Stimulated activated CD8-positive, alpha-beta memory T cell treated with anti-CD3 and anti-CD28 coated beads, Interleukin-2, amount 100 ng/mL, for 1 hour (primary cell): ENCODE results near the gene OR5C1.
"Not testable (repeated sequence)": the region's sequence is repeated elsewhere in the genome, so short reads cannot be mapped to it uniquely, and the experiment has no call there.

Experiments
- DNase-seq, 2 donors: peaks; one replicate each; pipeline ENCODE4 v3.0.0-alpha.2; 2020; ENCODE audit warnings: low read depth in 2 of 2

Gene OR5C1

GRCh38 chr9:122810306-122810946 lies 21.7 kb downstream of the OR5C1 start:
- peak; percentile 62 to 64 for DNase-seq

DNA sequence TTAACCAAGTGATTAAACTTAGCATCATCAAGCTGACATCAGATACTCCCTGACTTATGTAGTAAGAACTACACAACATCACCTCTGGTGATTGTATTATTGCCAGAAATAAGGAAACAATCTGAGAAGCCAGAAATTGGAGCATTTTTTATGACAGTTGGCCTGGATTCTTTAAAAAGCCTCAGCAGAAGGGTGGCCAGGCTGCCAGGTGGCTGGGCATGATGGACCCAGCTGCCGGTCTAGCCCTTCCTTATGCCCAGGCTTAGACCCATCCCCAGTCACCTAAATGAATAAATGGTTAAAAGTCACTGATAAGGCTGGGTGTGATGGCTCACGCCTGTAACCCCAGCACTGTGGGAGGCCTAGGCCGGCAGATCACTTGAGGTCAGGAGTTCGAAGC lies 24.0 kb downstream of the OR5C1 start:
- no peak for DNase-seq

DNA sequence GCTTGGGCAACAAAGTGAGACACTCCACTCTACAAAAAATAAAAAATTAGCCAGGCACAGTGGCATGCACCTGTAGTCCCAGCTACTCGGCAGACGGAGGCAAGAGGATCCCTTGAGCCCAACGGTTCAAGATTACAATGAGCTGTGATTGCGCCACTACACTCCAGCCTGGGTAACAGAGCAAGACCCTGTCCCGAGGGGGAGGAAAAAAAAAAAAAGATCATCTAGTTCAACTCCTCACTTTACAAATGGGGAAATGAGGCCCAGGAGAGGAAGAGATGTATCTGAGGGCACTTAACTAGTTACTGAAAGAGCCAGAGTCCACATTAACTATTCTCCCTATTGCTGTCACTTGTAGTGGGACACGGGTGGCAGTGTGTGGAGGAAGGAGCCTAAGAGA lies 25.8 kb downstream of the OR5C1 start:
- DNase-seq = no peak

GRCh38 chr9:122815544-122815943 lies 26.8 kb downstream of the OR5C1 start:
- DNase-seq = no peak

- DNase-seq = peak in 1 of 2 donors; percentile 20
These were observed 27.6 kb downstream of the OR5C1 start for GRCh38 chr9:122816163-122816867.

DNA sequence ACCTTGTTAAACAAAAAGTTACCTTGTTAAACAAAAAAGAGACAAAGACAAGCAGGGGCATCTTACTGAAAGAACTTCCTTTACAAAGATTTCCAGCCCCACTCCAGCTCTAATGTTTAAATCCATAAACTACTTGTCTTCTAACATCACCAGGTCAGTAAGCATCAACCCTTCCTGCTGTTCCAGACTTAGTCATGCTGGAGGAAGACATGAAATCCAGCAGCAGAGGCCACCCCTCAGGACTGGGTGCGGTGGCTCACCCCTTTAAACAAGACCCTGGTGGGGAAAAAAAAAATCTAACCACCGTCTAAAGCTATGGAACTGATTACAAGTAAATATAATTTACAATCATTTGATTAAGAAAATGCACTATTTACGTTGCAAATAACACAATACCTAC lies 30.6 kb downstream of the OR5C1 start:
- DNase-seq = no peak

- no peak for DNase-seq
These were observed 31.2 kb downstream of the OR5C1 start for GRCh38 chr9:122819791-122820489.

DNA sequence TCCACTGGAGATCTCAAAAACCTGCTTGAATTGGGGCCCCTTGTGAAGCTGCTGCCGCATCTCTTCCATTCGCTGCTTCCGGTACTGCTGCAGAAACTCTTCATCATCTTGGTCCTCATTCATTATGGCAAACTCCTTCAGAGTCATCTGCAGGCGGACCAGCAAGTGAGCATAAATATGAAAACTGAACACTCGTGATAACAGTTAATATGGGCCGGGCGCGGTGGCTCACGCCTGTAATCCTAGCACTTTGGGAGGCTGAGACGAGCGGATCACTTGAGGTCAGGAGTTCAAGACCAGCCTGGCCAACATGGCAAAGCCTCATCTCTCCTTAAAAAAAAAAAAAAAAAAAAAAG lies 31.7 kb downstream of the OR5C1 start:
- no peak for DNase-seq

DNA sequence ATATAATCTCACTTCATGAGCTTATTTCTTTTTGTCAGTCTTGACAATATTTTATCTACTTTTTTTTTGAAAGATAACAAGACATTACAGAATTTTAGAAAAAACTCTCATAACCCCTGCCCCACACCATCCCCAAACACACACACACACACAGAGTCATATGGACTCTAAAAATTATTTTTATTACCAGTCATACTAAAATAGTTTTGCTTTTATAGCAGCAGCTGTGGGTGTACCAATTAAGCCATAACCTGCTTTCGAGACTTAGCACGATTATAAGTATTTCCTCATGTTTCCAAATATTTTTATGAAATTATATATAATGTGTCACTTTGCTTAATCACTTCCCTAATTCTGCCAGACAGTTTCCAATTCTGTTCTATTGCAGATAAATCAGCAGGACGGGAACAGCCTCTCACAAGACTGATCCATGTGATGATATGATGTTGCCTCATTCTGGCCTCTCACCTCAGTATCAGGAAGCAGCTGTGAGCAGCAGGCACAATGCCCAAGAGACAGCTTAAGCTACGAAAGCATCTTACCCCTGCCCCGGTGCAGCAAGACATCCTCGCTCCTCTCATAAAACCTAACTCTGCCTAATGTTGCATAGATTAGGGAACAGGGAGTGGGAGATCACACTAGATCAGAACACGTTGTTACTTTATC lies 32.7 kb downstream of the OR5C1 start:
- DNase-seq = no peak

- no peak for DNase-seq
These were observed 33.3 kb downstream of the OR5C1 start for GRCh38 chr9:122822056-122822455.

- no peak for DNase-seq
These were observed 34.2 kb downstream of the OR5C1 start for GRCh38 chr9:122822938-122823337.

DNA sequence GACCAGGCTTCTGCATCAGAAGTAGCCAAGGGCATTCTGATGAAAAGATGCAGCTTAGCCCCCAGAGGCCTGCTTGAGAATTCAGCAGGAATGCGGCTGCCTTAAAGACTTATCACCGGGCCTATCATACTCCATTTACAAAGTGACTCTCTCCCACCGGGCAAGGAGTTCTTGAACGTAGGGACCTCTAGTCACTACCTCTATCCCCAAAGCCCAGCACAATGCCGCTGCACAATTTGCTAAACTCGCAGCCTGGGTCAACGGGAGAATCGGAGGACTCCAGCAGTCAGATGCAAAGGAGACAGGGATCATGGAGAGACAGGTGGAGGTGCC lies 39.0 kb downstream of the OR5C1 start:
- DNase-seq = no peak

- DNase-seq = not testable (repeated sequence)
These were observed 40.2 kb downstream of the OR5C1 start for GRCh38 chr9:122828965-122829284.

- no peak for DNase-seq
These were observed 43.5 kb downstream of the OR5C1 start for GRCh38 chr9:122832194-122832593.

- no peak for DNase-seq
These were observed 46.6 kb downstream of the OR5C1 start for GRCh38 chr9:122835313-122835731.

DNA sequence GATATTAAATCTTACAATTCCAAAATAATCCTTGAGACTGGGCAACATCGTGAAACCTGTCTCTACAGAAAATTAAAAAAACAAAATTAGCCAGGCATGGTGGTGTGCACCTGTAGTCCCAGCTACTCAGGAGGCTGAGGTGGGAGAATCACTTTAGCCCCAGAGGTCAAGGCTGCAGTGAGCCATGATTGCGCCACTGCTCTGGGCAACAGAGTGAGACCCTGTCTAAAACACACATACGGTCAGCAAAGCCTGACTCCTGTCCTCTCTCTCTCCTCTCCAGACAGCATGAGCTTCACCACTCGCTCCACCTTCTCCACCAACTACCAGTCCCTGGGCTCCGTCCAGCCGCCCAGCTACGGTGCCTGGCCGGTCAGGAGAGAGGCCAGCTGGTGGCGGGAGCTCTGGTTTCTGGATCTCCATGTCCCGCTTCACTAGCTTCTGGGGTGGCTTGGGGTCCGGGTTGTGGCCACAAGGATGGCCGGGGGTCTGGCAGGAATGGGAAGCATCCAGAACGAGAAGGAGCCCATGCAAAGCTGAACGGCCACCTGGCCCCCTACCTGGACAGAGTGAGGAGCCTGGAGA lies 48.6 kb downstream of the OR5C1 start:
- no peak for DNase-seq

DNA sequence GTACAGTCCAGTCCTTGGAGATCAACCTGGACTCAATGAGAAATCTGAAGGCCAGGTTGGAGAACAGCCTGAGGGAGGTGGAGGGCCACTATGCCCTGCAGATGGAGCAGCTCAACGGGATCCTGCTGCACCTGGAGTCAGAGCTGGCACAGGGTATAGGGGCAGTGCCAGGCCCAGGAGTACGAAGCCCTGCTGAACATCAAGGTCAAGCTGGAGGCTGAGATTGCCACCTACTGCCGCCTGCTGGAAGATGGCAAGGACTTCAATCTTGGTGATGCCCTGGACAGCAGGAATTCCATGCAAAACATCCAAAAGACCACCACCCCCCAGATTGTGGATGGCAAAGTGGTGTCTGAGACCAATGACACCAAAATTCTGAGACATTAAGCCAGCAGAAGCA lies 49.7 kb downstream of the OR5C1 start:
- DNase-seq = not testable (repeated sequence)
